ENCODE data around the gene ISLR.

The ISLR gene

GRCh38 chr15:74193299-74193718 lies 19.8 kb downstream of the ISLR start:
- H3K27me3 ChIP-seq (ENCODE audit: insufficient read depth, poor library complexity, severe bottlenecking), result peaks cover 3% of the 10 kb centered on the region
- no peak overlapping the region for H3K27ac ChIP-seq (replicated peaks)
- H3K4me3 ChIP-seq (replicated peaks; ENCODE audit: insufficient read depth, low read length), result no peak overlapping the region
- no peak for DNase-seq (ENCODE audit: low read depth in 1 of 2, low spot score in 1 of 2)
- TF ChIP-seq CTCF (IDR thresholded peaks at IDR 0.05; ENCODE audit: insufficient read depth, low read length) (no peak), POLR2AphosphoS5 (IDR thresholded peaks at IDR 0.05; ENCODE audit: low read depth) (no peak), SPI1 (IDR thresholded peaks at IDR 0.05; ENCODE audit: borderline replicate concordance, low read depth) (no peak), GABPA (IDR thresholded peaks at IDR 0.05; ENCODE audit: low read depth) (no peak)
- TF ChIP-seq, protein P1, sequence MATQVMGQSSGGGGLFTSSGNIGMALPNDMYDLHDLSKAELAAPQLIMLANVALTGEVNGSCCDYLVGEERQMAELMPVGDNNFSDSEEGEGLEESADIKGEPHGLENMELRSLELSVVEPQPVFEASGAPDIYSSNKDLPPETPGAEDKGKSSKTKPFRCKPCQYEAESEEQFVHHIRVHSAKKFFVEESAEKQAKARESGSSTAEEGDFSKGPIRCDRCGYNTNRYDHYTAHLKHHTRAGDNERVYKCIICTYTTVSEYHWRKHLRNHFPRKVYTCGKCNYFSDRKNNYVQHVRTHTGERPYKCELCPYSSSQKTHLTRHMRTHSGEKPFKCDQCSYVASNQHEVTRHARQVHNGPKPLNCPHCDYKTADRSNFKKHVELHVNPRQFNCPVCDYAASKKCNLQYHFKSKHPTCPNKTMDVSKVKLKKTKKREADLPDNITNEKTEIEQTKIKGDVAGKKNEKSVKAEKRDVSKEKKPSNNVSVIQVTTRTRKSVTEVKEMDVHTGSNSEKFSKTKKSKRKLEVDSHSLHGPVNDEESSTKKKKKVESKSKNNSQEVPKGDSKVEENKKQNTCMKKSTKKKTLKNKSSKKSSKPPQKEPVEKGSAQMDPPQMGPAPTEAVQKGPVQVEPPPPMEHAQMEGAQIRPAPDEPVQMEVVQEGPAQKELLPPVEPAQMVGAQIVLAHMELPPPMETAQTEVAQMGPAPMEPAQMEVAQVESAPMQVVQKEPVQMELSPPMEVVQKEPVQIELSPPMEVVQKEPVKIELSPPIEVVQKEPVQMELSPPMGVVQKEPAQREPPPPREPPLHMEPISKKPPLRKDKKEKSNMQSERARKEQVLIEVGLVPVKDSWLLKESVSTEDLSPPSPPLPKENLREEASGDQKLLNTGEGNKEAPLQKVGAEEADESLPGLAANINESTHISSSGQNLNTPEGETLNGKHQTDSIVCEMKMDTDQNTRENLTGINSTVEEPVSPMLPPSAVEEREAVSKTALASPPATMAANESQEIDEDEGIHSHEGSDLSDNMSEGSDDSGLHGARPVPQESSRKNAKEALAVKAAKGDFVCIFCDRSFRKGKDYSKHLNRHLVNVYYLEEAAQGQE (IDR thresholded peaks at IDR 0.05; ENCODE audit: insufficient replicate concordance, low read depth), result no peak

DNA sequence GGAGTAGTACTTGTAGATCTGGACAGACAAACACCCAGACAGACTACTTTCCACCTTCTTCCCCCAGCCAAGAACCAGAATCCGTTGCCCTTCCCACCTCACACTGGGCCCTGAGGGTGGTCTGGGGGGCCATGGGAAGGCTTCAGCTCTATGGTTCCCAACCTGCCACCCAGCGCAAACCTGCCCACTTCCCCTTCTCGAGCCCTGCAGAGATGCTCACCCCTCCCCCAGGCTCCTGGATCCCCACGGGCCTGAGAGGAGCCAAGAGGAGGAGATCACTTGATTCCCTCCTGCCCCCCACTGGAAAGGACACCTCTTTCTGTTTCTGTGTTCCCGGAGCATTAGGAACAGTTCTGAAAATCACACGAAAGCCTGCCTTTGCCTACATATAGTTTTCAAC lies 20.4 kb downstream of the ISLR start:
- TF ChIP-seq GABPA (IDR thresholded peaks at IDR 0.05; ENCODE audit: low read depth) (no peak), POLR2AphosphoS5 (IDR thresholded peaks at IDR 0.05; ENCODE audit: low read depth) (no peak), CTCF (IDR thresholded peaks at IDR 0.05; ENCODE audit: insufficient read depth, low read length) (no peak), SPI1 (IDR thresholded peaks at IDR 0.05; ENCODE audit: borderline replicate concordance, low read depth) (no peak)
- TF ChIP-seq, protein P1 (IDR thresholded peaks at IDR 0.05; ENCODE audit: insufficient replicate concordance, low read depth), result no peak
- Histone ChIP-seq H3K4me3 (replicated peaks; ENCODE audit: insufficient read depth, low read length) (no peak overlapping the region), H3K27ac (replicated peaks) (no peak overlapping the region), H3K27me3 (ENCODE audit: insufficient read depth, poor library complexity, severe bottlenecking) (peaks cover 3% of the 10 kb centered on the region)
- no peak for DNase-seq (ENCODE audit: low read depth in 1 of 2, low spot score in 1 of 2)

DNA sequence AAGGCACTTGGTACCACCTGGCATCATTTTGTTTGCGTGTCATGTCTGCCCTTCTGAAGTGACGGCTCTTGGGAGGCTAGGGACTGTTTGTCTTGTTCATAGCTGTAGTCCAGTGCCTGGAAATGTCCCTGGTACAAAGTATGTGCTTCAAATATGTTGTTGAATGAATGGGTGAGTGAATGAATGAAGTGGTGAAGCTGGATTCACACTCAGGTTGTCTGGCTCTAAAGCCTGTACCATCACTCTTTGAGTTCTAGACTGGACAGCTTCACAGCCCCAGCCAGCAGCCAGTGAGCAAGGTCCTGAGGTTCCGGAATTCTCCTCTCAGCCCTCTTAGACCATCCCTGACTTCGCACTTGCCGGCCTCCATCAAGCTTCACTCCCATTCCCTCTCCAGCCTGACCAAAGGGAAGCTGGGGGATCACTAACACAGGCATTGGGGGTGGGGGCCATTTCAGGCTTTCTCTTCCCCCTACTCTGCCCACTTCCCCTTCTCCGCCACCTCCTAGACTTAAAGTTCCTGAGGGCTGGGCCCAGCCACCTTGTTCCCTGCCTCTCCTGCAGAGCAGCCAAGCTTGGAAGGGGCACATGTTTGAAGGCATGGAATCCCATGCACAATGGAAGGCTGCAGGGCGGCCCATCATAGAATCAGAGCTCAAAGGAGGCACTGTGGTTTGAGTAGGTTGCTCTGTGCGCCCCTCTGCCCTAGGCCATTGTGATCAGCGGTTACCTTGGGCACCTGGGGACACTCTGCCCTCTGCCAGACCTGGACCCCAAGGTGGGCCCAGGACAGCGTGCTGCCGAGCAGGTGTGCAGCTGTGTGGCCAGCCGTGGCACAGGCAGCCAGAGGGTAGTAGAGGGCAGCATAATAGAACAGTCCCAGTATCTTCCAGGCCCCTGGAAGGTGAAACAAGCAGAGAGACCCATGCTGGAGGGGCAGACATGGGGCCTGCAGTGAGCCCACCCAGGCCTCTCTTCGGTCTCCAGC lies 21.4 kb downstream of the ISLR start:
- Histone ChIP-seq H3K4me3 (replicated peaks; ENCODE audit: insufficient read depth, low read length) (no peak overlapping the region), H3K27ac (replicated peaks) (no peak overlapping the region), H3K27me3 (ENCODE audit: insufficient read depth, poor library complexity, severe bottlenecking) (peaks cover 3% of the 10 kb centered on the region)
- TF ChIP-seq SPI1 (IDR thresholded peaks at IDR 0.05; ENCODE audit: borderline replicate concordance, low read depth) (no peak), POLR2AphosphoS5 (IDR thresholded peaks at IDR 0.05; ENCODE audit: low read depth) (no peak), GABPA (IDR thresholded peaks at IDR 0.05; ENCODE audit: low read depth) (no peak), CTCF (IDR thresholded peaks at IDR 0.05; ENCODE audit: insufficient read depth, low read length) (no peak)
- TF ChIP-seq, protein P1 (IDR thresholded peaks at IDR 0.05; ENCODE audit: insufficient replicate concordance, low read depth), result no peak
- DNase-seq (ENCODE audit: low read depth in 1 of 2, low spot score in 1 of 2), result peak in 1 of 2 experiments; percentile 11

Data from HL-60 (cell line).